GM23338 (cell line): ENCODE measurements around the gene FHIT. TPM values are rescaled to one million over a fixed set of nuclear protein-coding genes. Genes with fewer than 3 reads are reported as not detected.

Experiments
- ATAC-seq: fragments of 200-7000 bp; cut with Tn5 transposase; 3 replicates; pipeline ENCODE4 v1.9.1; 2020
- DNase-seq: peaks from one replicate; pipeline ENCODE4 v3.0.0-alpha.2; 2015; ENCODE audit warnings: low spot score
- H2AFZ ChIP-seq: fragments of 200-600 bp; sonication (generic); 2 replicates; pipeline ENCODE4 v1.8.0; 2016; ENCODE audit warnings: antibody characterized with exemption, mild to moderate bottlenecking, moderate library complexity
- H3F3A ChIP-seq: fragments of 200-600 bp; sonication (generic); replicated peaks from 2 replicates; pipeline ENCODE4 v1.8.0; 2017; ENCODE audit warnings: antibody characterized with exemption, mixed run types, low read depth
- H3K27ac ChIP-seq: fragments of 200-600 bp; sonication (generic); 2 replicates; pipeline ENCODE4 v1.6.1; 2016; ENCODE audit warnings: low read depth
- H3K27me3 ChIP-seq: fragments of 200-600 bp; sonication (generic); 2 replicates; pipeline ENCODE4 v1.8.0; 2016; ENCODE audit warnings: mild to moderate bottlenecking, mixed run types, moderate library complexity; ENCODE audit not compliant: insufficient read depth
- H3K36me3 ChIP-seq: fragments of 200-600 bp; sonication (generic); 2 replicates; pipeline ENCODE4 v1.8.0; 2016; ENCODE audit warnings: mild to moderate bottlenecking; ENCODE audit not compliant: insufficient read depth
- H3K4me1 ChIP-seq: fragments of 200-600 bp; sonication (generic); 2 replicates; pipeline ENCODE4 v1.8.0; 2016; ENCODE audit warnings: mild to moderate bottlenecking, moderate library complexity; ENCODE audit not compliant: insufficient read depth
- H3K4me2 ChIP-seq: fragments of 200-600 bp; sonication (generic); 2 replicates; pipeline ENCODE4 v1.7.1; 2017; ENCODE audit warnings: mixed run types
- H3K4me3 ChIP-seq: fragments of 200-600 bp; sonication (generic); 2 replicates; pipeline ENCODE4 v1.6.1; 2016; ENCODE audit warnings: mixed run types
- H3K79me2 ChIP-seq: fragments of 200-600 bp; sonication (generic); replicated peaks from 2 replicates; pipeline ENCODE4 v1.8.0; 2017; ENCODE audit warnings: mild to moderate bottlenecking; ENCODE audit not compliant: insufficient read depth
- H3K9me2 ChIP-seq: fragments of 200-600 bp; sonication (generic); 2 replicates; pipeline ENCODE4 v1.8.0; 2017; ENCODE audit not compliant: insufficient read depth
- H4K20me1 ChIP-seq: fragments of 200-600 bp; sonication (generic); replicated peaks from 2 replicates; pipeline ENCODE4 v1.8.0; 2017; ENCODE audit warnings: mild to moderate bottlenecking; ENCODE audit not compliant: insufficient read depth
- H3K27ac Mint-ChIP-seq: 2 replicates; pipeline ENCODE4 v1.8.0; 2020; ENCODE audit warnings: inconsistent platforms, mild to moderate bottlenecking, moderate library complexity, mixed read lengths
- H3K27me3 Mint-ChIP-seq: 3 replicates; pipeline ENCODE4 v1.8.0; 2022; ENCODE audit warnings: low read depth, mild to moderate bottlenecking, moderate library complexity, mixed read lengths, inconsistent platforms; ENCODE audit not compliant: insufficient read depth, poor library complexity
- H3K36me3 Mint-ChIP-seq: 3 replicates; pipeline ENCODE4 v1.8.0; 2021; ENCODE audit warnings: low read depth, mild to moderate bottlenecking, inconsistent platforms, moderate library complexity, mixed read lengths
- H3K4me1 Mint-ChIP-seq: 3 replicates; pipeline ENCODE4 v1.8.0; 2020; ENCODE audit warnings: mild to moderate bottlenecking, inconsistent platforms, mixed read lengths
- H3K4me3 Mint-ChIP-seq: 3 replicates; pipeline ENCODE4 v1.8.0; 2021; ENCODE audit warnings: moderate library complexity, mild to moderate bottlenecking, inconsistent platforms, mixed read lengths
- H3K9me3 Mint-ChIP-seq: 3 replicates; pipeline ENCODE4 v1.8.0; 2020; ENCODE audit warnings: moderate library complexity, mild to moderate bottlenecking, inconsistent platforms, mixed read lengths
- CTCF ChIP-seq, 2 experiments: fragments of 200-600 bp in 1 of 2; sonication (generic) in 1 of 2; conservative IDR thresholded peaks; 2 replicates each; pipeline versions ENCODE4 v1.5.1 to v1.6.1; 2016 to 2017; ENCODE audit warnings: antibody characterized with exemption in 2 of 2, low read depth in 2 of 2, mild to moderate bottlenecking in 2 of 2, moderate library complexity in 1 of 2
- REST ChIP-seq: IDR thresholded peaks from one replicate; pipeline ENCODE4 v1.6.1; 2018; ENCODE audit warnings: antibody characterized with exemption; ENCODE audit not compliant: unreplicated experiment
- ZNF114 ChIP-seq: fragments of 250-450 bp; sonication (Bioruptor Pico); IDR thresholded peaks from 2 replicates; pipeline ENCODE4 v1.5.0; 2020; ENCODE audit warnings: mild to moderate bottlenecking, moderate library complexity
- ZNF331 ChIP-seq: fragments of 250-450 bp; sonication (Bioruptor Pico); IDR thresholded peaks from 2 replicates; pipeline ENCODE4 v1.5.0; 2020; ENCODE audit warnings: low read depth, mild to moderate bottlenecking, moderate library complexity
- ZNF462 ChIP-seq: fragments of 250-450 bp; sonication (Bioruptor Pico); IDR thresholded peaks from 2 replicates; pipeline ENCODE4 v1.5.0; 2020; ENCODE audit warnings: mild to moderate bottlenecking, moderate library complexity
- polyA plus RNA-seq: library from polyadenylated mRNA; unstranded; fragments of >200 nt; fragmentation: Nextera tagmentation; extraction: Ambion mirVana; gene quantifications from 2 replicates; pipeline ENCODE4 v1.2.1, GENCODE V29; 2016
- total RNA-seq: library from RNA; depleted of rRNA; stranded (reverse); fragments of >200 nt; shearing (Covaris generic); gene quantifications from 2 replicates; pipeline ENCODE4 v1.2.3, GENCODE V29; 2014

FHIT gene
- total and polyA plus RNA-seq, 2 experiments from 2014 or later: 3.0 to 8.3 TPM

GRCh38 chr3:60294181-60294580 lies 957.1 kb downstream of the FHIT start:
- Histone ChIP-seq H3F3A (no peaks in the 10 kb centered on the region), H3K4me1 (peaks cover 3% of the 10 kb centered on the region; the same call in 1 of the 2 replicates), H3K4me3 (no peak overlapping the region), H3K9me2 (peaks cover 18% of the 10 kb centered on the region), H3K4me2 (no peak overlapping the region), H4K20me1 (no peaks in the 10 kb centered on the region), H2AFZ (no peak overlapping the region), H3K27me3 (no peaks in the 10 kb centered on the region), H3K27ac (no peak overlapping the region), H3K79me2 (no peaks in the 10 kb centered on the region), H3K36me3 (no peaks in the 10 kb centered on the region)
- peaks cover 3% of the 10 kb centered on the region; the same call in 1 of the 3 replicates for H3K4me1 Mint-ChIP-seq
- DNase-seq (no peak), ATAC-seq (no peak)
- H3K9me3 Mint-ChIP-seq: peaks cover 7% of the 10 kb centered on the region; the same call in 2 of the 3 replicates
- no peaks in the 10 kb centered on the region; the same call in 2 of the 3 replicates for H3K36me3 Mint-ChIP-seq
- TF ChIP-seq REST (no peak), ZNF114 (CRISPR knock-in tag) (no peak), CTCF (conservative IDR thresholded peaks at IDR 0.05; ENCODE audit: low read depth in 2 of 2) (no peak), ZNF331 (CRISPR knock-in tag) (no peak), ZNF462 (no peak)
- no peak overlapping the region for H3K27ac Mint-ChIP-seq
- no peaks in the 10 kb centered on the region for H3K27me3 Mint-ChIP-seq
- H3K4me3 Mint-ChIP-seq: no peak overlapping the region
